ENCODE results near the gene CD177. TPM values are rescaled to one million over a fixed set of nuclear protein-coding genes. Genes with fewer than 3 reads are reported as not detected.

Gene CD177
- total and polyA plus RNA-seq, 2 of the 8 experiments (the other 6 are each of a cell fraction or from before 2014, with no cell fraction given) = 3.4 to 10.0 TPM

DNA sequence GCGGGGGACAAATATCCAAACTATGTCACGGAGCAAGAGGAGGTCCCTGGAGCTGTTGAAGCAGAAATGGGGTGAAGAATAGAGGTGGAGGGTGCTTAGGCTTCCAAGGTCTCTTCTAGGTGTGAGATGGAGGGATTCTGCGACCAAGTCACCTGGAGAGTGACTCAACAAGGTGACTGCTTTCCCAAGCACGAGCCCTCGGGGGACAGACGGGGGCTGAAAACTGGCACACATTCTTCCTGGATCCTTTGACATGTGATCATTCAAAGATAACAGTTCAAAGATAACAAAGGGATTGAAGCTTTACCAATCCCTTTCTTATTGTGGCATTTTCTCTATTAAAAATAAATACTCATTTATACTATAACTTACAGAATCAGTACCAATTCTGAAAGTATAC is 59.0 kb downstream of the CD177 start (continued):
- TF ChIP-seq SP1 (IDR thresholded peaks at IDR 0.05; ENCODE audit: low read depth, low read length) = no peak

Other genes with a start within 250 kb of the CD177 start
- gene PSG5, start 167.2 kb upstream of the CD177 start, total RNA-seq (2021; fragmentation: NEBNext Ultra II Directional; extraction: Animal tissue kit (Norgen Biotek cat#: 25700)) = not detected in 2 replicates
- not detected in 2 replicates for gene PSG5, start 167.2 kb upstream of the CD177 start, polyA plus RNA-seq (2011; rRNA removed)
- not detected in 2 replicates for gene PSG4, start 148.0 kb upstream of the CD177 start, total RNA-seq (2021; fragmentation: NEBNext Ultra II Directional; extraction: Animal tissue kit (Norgen Biotek cat#: 25700))
- gene PSG4, start 148.0 kb upstream of the CD177 start, polyA plus RNA-seq (2011; rRNA removed) = not detected in 2 replicates
- not detected in 2 replicates for gene PSG9, start 84.2 kb upstream of the CD177 start, total RNA-seq (2021; fragmentation: NEBNext Ultra II Directional; extraction: Animal tissue kit (Norgen Biotek cat#: 25700))
- not detected in 2 replicates for gene PSG9, start 84.2 kb upstream of the CD177 start, polyA plus RNA-seq (2011; rRNA removed)
- gene TEX101, start 61.2 kb downstream of the CD177 start, total RNA-seq (2021; fragmentation: NEBNext Ultra II Directional; extraction: Animal tissue kit (Norgen Biotek cat#: 25700)) = not detected in 2 replicates
- 0.06 and 0.12 TPM in 2 replicates for gene TEX101, start 61.2 kb downstream of the CD177 start, polyA plus RNA-seq (2011; rRNA removed)
- gene LYPD3, start 111.9 kb downstream of the CD177 start, total RNA-seq (2021; fragmentation: NEBNext Ultra II Directional; extraction: Animal tissue kit (Norgen Biotek cat#: 25700)) = 4.0 and 4.1 TPM in 2 replicates
- 16.4 and 18.4 TPM in 2 replicates for gene LYPD3, start 111.9 kb downstream of the CD177 start, polyA plus RNA-seq (2011; rRNA removed)
- 7.5 and 8.5 TPM in 2 replicates for gene PHLDB3, start 151.1 kb downstream of the CD177 start, total RNA-seq (2021; fragmentation: NEBNext Ultra II Directional; extraction: Animal tissue kit (Norgen Biotek cat#: 25700))
- 4.0 and 6.5 TPM in 2 replicates for gene PHLDB3, start 151.1 kb downstream of the CD177 start, polyA plus RNA-seq (2011; rRNA removed)
- gene ETHE1, start 173.5 kb downstream of the CD177 start, total RNA-seq (2021; fragmentation: NEBNext Ultra II Directional; extraction: Animal tissue kit (Norgen Biotek cat#: 25700)) = 18.6 and 19.9 TPM in 2 replicates
- gene ETHE1, start 173.5 kb downstream of the CD177 start, polyA plus RNA-seq (2011; rRNA removed) = 92.7 and 96.0 TPM in 2 replicates
- not detected in 2 replicates for gene ZNF575, start 179.5 kb downstream of the CD177 start, total RNA-seq (2021; fragmentation: NEBNext Ultra II Directional; extraction: Animal tissue kit (Norgen Biotek cat#: 25700))
- 0.05 and 0.16 TPM in 2 replicates for gene ZNF575, start 179.5 kb downstream of the CD177 start, polyA plus RNA-seq (2011; rRNA removed)
- gene XRCC1, start 221.8 kb downstream of the CD177 start, total RNA-seq (2021; fragmentation: NEBNext Ultra II Directional; extraction: Animal tissue kit (Norgen Biotek cat#: 25700)) = 42.5 and 48.5 TPM in 2 replicates
- 44.4 and 57.9 TPM in 2 replicates for gene XRCC1, start 221.8 kb downstream of the CD177 start, polyA plus RNA-seq (2011; rRNA removed)
- gene PINLYP, start 222.1 kb downstream of the CD177 start, total RNA-seq (2021; fragmentation: NEBNext Ultra II Directional; extraction: Animal tissue kit (Norgen Biotek cat#: 25700)) = 7.5 and 9.2 TPM in 2 replicates
- 27.1 and 31.3 TPM in 2 replicates for gene PINLYP, start 222.1 kb downstream of the CD177 start, polyA plus RNA-seq (2011; rRNA removed)
- gene IRGQ, start 242.4 kb downstream of the CD177 start, total RNA-seq (2021; fragmentation: NEBNext Ultra II Directional; extraction: Animal tissue kit (Norgen Biotek cat#: 25700)) = 39.9 and 42.9 TPM in 2 replicates
- gene IRGQ, start 242.4 kb downstream of the CD177 start, polyA plus RNA-seq (2011; rRNA removed) = 10.5 and 16.0 TPM in 2 replicates
- gene ZNF576, start 242.9 kb downstream of the CD177 start, total RNA-seq (2021; fragmentation: NEBNext Ultra II Directional; extraction: Animal tissue kit (Norgen Biotek cat#: 25700)) = 13.6 and 14.7 TPM in 2 replicates
- gene ZNF576, start 242.9 kb downstream of the CD177 start, polyA plus RNA-seq (2011; rRNA removed) = 32.4 and 35.9 TPM in 2 replicates